Panc1 (cell line): ENCODE measurements around the gene TEX54. TPM values are rescaled to one million over a fixed set of nuclear protein-coding genes. Genes with fewer than 3 reads are reported as not detected.
"Not testable (repeated sequence)": the region's sequence is repeated elsewhere in the genome, so short reads cannot be mapped to it uniquely, and the experiment has no call there.

ENCODE experiments used
- ATAC-seq: fragments of 200-7000 bp; cut with Tn5 transposase; 2 replicates; pipeline ENCODE4 v1.9.1; 2020; ENCODE audit warnings: mild to moderate bottlenecking, moderate library complexity
- BruUV-seq: library from RNA; stranded (reverse); fragments of 400-500 nt; replicated peaks from 2 replicates; lab custom pipeline; 2021; lab: Mats Ljungman, UMichigan
- CTCF ChIA-PET: fragments of 300-600 bp; sonication (Branson Sonifier 250); formaldehyde crosslinking; loops from one replicate; lab custom pipeline; 2022; ENCODE audit warnings: antibody characterized with exemption; lab: Charles Lee
- POLR2A ChIA-PET: fragments of 300-600 bp; sonication (Branson Sonifier 250); formaldehyde crosslinking; loops from one replicate; lab custom pipeline; 2022; ENCODE audit warnings: antibody characterized with exemption; lab: Charles Lee
- DNase-seq: peaks from one replicate; pipeline ENCODE4 v3.0.0-alpha.2; 2010; ENCODE audit warnings: low read depth, low spot score
- H3K27ac ChIP-seq: 2 replicates; pipeline ENCODE4 v1.5.1; 2011; ENCODE audit warnings: mild to moderate bottlenecking, low read length, inconsistent platforms
- H3K27me3 ChIP-seq: fragments of 200-500 bp; sonication (Bioruptor generic); 2 replicates; pipeline ENCODE4 v1.6.0; 2014; ENCODE audit warnings: low read length, inconsistent platforms; ENCODE audit not compliant: control insufficient read depth, insufficient read depth
- H3K36me3 ChIP-seq: fragments of 200-500 bp; sonication (Bioruptor generic); 2 replicates; pipeline ENCODE4 v1.5.1; 2014; ENCODE audit warnings: inconsistent platforms, mild to moderate bottlenecking, low read length, moderate library complexity; ENCODE audit not compliant: control insufficient read depth, insufficient read depth
- H3K4me1 ChIP-seq: 2 replicates; pipeline ENCODE4 v1.5.1; 2011; ENCODE audit warnings: inconsistent platforms, mild to moderate bottlenecking, low read length, moderate library complexity; ENCODE audit not compliant: control insufficient read depth, insufficient read depth
- H3K4me3 ChIP-seq, 2 experiments: 2 replicates each; pipeline ENCODE4 v1.5.1; 2011 to 2012; ENCODE audit warnings: low read depth in 2 of 2, low read length in 2 of 2, mild to moderate bottlenecking in 2 of 2, inconsistent platforms in 1 of 2, moderate library complexity in 1 of 2
- H3K9me3 ChIP-seq: fragments of 200-500 bp; sonication (Bioruptor generic); 2 replicates; pipeline ENCODE4 v1.5.1; 2014; ENCODE audit warnings: low read depth, mild to moderate bottlenecking, inconsistent platforms, low read length, moderate library complexity; ENCODE audit not compliant: control insufficient read depth, insufficient read depth
- POLR2AphosphoS5 ChIP-seq: IDR thresholded peaks from 2 replicates; pipeline ENCODE4 v1.6.1; 2012; ENCODE audit warnings: mild to moderate bottlenecking, low read depth, low read length, moderate library complexity
- SIN3A ChIP-seq: IDR thresholded peaks from 2 replicates; pipeline ENCODE4 v1.6.1; 2012; ENCODE audit warnings: low read depth, mild to moderate bottlenecking, low read length, moderate library complexity, borderline replicate concordance; ENCODE audit not compliant: insufficient read depth
- TCF7L2 ChIP-seq: IDR thresholded peaks from 2 replicates; pipeline ENCODE4 v1.6.1; 2011; ENCODE audit warnings: mild to moderate bottlenecking, low read depth, low read length, inconsistent platforms
- in situ Hi-C: cut with HindIII; loops from 2 replicates; pipeline ENCODE4 v1.10.0; 2016; ENCODE audit warnings: low sequenced_read_pairs, low pct_unique_long_range_greater_than_20kb
- intact Hi-C: fragments of 100-400 bp; cut with micrococcal nuclease; formaldehyde crosslinking; loops from one replicate; pipeline ENCODE4 v1.10.0; 2022; ENCODE audit not compliant: unreplicated experiment
- total RNA-seq: library from RNA; stranded (reverse); gene quantifications from one replicate; pipeline ENCODE4 v1.2.1, GENCODE V29; 2021; ENCODE audit not compliant: unreplicated experiment
- TF ChIP-seq, protein P1 (sequence below), 2 experiments: IDR thresholded peaks; 2 replicates each; pipeline ENCODE4 v1.6.1; 2011 to 2012; ENCODE audit warnings: low read depth in 2 of 2, control low read depth in 1 of 2, low read length in 1 of 2, mild to moderate bottlenecking in 1 of 2, moderate library complexity in 1 of 2; ENCODE audit not compliant: insufficient read depth in 1 of 2
- TF ChIP-seq, protein P2 (sequence below): fragments of 450-650 bp; IDR thresholded peaks from 2 replicates; pipeline ENCODE4 v1.5.1; 2017; ENCODE audit warnings: mild to moderate bottlenecking

The TEX54 gene
- total RNA-seq, 1 experiment from 2014 or later, result not detected

DNA sequence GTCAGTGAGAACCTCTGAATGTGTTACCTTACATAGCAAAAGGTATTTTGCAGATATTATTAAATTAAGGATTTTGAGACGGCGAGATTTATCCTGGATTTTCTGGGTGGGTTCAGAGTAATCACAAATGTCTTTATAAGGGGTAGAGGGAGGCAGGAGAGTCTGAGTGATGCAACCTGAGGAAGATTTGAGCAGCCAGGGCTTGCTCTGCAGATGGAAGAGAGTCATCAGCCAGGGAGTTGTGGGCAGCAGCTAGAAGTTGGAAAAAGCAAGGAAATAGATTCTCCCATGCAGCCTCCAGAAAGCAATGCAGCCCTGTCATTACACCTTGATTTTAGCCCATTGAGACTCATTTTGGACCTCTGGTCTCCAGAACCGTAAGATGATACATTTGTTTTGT lies 10.8 kb upstream of the TEX54 start:
- BruUV-seq, result no TSS peak
- in situ Hi-C loops, result no loop called here
- ChIA-PET POLR2A (interaction anchor here (2.1 kb wide), 1 partner anchor 12 kb away, joined by 8 read pairs; no protein-coding TSS in a partner anchor), CTCF (no interaction called here)
- Histone ChIP-seq H3K4me1 (peaks cover 8% of the 10 kb centered on the region), H3K9me3 (no peaks in the 10 kb centered on the region), H3K4me3 (no peak overlapping the region), H3K27me3 (no peaks in the 10 kb centered on the region), H3K27ac (peak overlapping the region; percentile 18; the same call in 1 of the 2 replicates), H3K36me3 (peaks cover 3% of the 10 kb centered on the region; the same call in 1 of the 2 replicates)
- DNase-seq (no peak), ATAC-seq (no peak)
- intact Hi-C loops, result no loop called here
- TF ChIP-seq, protein P1, sequence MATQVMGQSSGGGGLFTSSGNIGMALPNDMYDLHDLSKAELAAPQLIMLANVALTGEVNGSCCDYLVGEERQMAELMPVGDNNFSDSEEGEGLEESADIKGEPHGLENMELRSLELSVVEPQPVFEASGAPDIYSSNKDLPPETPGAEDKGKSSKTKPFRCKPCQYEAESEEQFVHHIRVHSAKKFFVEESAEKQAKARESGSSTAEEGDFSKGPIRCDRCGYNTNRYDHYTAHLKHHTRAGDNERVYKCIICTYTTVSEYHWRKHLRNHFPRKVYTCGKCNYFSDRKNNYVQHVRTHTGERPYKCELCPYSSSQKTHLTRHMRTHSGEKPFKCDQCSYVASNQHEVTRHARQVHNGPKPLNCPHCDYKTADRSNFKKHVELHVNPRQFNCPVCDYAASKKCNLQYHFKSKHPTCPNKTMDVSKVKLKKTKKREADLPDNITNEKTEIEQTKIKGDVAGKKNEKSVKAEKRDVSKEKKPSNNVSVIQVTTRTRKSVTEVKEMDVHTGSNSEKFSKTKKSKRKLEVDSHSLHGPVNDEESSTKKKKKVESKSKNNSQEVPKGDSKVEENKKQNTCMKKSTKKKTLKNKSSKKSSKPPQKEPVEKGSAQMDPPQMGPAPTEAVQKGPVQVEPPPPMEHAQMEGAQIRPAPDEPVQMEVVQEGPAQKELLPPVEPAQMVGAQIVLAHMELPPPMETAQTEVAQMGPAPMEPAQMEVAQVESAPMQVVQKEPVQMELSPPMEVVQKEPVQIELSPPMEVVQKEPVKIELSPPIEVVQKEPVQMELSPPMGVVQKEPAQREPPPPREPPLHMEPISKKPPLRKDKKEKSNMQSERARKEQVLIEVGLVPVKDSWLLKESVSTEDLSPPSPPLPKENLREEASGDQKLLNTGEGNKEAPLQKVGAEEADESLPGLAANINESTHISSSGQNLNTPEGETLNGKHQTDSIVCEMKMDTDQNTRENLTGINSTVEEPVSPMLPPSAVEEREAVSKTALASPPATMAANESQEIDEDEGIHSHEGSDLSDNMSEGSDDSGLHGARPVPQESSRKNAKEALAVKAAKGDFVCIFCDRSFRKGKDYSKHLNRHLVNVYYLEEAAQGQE (IDR thresholded peaks at IDR 0.05; ENCODE audit: insufficient read depth in 1 of 2, low read depth in 2 of 2, low read length in 1 of 2), result no peak
- TF ChIP-seq, protein P2, sequence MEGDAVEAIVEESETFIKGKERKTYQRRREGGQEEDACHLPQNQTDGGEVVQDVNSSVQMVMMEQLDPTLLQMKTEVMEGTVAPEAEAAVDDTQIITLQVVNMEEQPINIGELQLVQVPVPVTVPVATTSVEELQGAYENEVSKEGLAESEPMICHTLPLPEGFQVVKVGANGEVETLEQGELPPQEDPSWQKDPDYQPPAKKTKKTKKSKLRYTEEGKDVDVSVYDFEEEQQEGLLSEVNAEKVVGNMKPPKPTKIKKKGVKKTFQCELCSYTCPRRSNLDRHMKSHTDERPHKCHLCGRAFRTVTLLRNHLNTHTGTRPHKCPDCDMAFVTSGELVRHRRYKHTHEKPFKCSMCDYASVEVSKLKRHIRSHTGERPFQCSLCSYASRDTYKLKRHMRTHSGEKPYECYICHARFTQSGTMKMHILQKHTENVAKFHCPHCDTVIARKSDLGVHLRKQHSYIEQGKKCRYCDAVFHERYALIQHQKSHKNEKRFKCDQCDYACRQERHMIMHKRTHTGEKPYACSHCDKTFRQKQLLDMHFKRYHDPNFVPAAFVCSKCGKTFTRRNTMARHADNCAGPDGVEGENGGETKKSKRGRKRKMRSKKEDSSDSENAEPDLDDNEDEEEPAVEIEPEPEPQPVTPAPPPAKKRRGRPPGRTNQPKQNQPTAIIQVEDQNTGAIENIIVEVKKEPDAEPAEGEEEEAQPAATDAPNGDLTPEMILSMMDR, result no peak
- TF ChIP-seq POLR2AphosphoS5 (no peak), SIN3A (no peak), TCF7L2 (no peak)

DNA sequence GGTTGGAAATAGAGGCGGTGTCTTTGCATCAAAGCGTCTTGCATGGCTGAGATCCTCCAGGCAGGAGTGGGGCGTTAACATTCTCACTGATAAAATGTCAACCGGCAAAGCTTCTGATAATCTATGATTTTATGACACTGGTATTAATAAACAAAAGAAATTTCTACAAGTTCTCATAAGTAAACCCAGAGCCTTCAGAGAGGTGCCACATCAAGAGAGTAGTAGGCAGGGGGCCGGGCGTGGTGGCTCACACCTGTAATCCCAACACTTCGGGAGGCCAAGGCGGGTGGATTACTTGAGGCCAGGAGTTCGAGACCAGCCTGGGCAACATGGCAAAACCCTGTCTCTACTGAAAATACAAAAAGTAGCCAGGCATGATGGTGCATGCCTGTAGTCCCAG lies 10.2 kb upstream of the TEX54 start:
- BruUV-seq, CTCF ChIA-PET, DNase-seq, H3K4me3 ChIP-seq, ATAC-seq, intact Hi-C loops, H3K27me3 ChIP-seq, in situ Hi-C loops, H3K36me3 ChIP-seq, POLR2A ChIA-PET, H3K9me3 ChIP-seq: not testable (repeated sequence)
- Histone ChIP-seq H3K4me1 (peaks cover 11% of the 10 kb centered on the region), H3K27ac (peak overlapping the region; percentile 96)

DNA sequence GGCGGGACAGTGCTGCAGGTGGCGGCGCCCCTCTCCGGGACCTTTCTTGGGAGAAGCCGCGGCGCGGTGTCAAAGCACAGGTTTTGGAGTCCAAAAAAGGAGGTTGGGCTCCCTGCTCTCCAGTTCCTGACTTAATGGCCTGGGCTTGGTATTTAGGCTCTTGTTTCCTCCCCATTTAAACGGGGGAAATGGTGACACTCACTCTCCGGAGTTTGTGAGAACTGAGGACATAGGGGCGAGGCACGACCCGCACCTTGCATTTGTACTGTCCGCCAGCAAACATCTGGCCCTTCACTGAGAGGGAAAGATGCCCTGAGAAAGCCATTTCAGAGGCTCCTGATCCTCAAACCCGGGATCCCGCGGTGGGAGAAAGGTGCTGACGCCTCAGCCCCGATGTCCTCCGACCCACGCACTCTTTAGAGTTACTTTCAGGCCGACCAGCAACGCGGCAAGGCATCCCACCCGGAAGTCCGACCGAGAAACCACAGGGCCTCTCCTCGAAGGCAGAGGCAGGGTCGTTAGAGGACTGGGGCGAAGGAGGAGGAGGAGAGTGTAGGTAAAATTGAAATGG lies 9.6 kb upstream of the TEX54 start:
- no peak for ATAC-seq
- Histone ChIP-seq H3K27me3 (no peaks in the 10 kb centered on the region), H3K4me3 (peak overlapping the region; percentile 28 to 53), H3K9me3 (no peaks in the 10 kb centered on the region), H3K27ac (peak overlapping the region; percentile 96), H3K4me1 (peaks cover 12% of the 10 kb centered on the region), H3K36me3 (peaks cover 3% of the 10 kb centered on the region; the same call in 1 of the 2 replicates)
- intact Hi-C loops, result no loop called here
- CTCF ChIA-PET, result no interaction called here
- POLR2A ChIA-PET, result interaction anchor here (1.3 kb wide), 1 partner anchor 20 kb away, joined by 20 read pairs; no protein-coding TSS in a partner anchor
- BruUV-seq, result TSS peak; percentile 80
- TF ChIP-seq SIN3A (no peak), TCF7L2 (no peak), POLR2AphosphoS5 (no peak)
- TF ChIP-seq, protein P1 (IDR thresholded peaks at IDR 0.05; ENCODE audit: insufficient read depth in 1 of 2, low read depth in 2 of 2, low read length in 1 of 2), result no peak
- TF ChIP-seq, protein P2, result no peak
- in situ Hi-C loops, result no loop called here
- no peak for DNase-seq
